DOHH2 (cell line): ENCODE data around the gene AMY2B.

ENCODE experiments used
- H3F3A ChIP-seq: fragments of 200-600 bp; sonication (generic), shearing (Covaris generic); 2 replicates; pipeline ENCODE4 v1.6.0; 2016; ENCODE audit warnings: antibody characterized with exemption, mild to moderate bottlenecking; ENCODE audit not compliant: control insufficient read depth, insufficient read depth
- H3K27ac ChIP-seq: fragments of 200-600 bp; sonication (generic); 2 replicates; pipeline ENCODE4 v1.5.1; 2014; ENCODE audit warnings: low read depth, mild to moderate bottlenecking, low read length, moderate library complexity
- H3K27me3 ChIP-seq: fragments of 200-600 bp; sonication (generic); 2 replicates; pipeline ENCODE4 v1.6.1; 2014; ENCODE audit warnings: mild to moderate bottlenecking, low read length, mixed read lengths; ENCODE audit not compliant: control insufficient read depth
- H3K36me3 ChIP-seq: fragments of 200-600 bp; sonication (generic); 2 replicates; pipeline ENCODE4 v1.6.1; 2014; ENCODE audit warnings: mild to moderate bottlenecking, low read length, moderate library complexity, mixed read lengths; ENCODE audit not compliant: control insufficient read depth
- H3K4me1 ChIP-seq: fragments of 200-600 bp; sonication (generic); 2 replicates; pipeline ENCODE4 v1.6.1; 2014; ENCODE audit warnings: mild to moderate bottlenecking, low read length, mixed read lengths; ENCODE audit not compliant: control insufficient read depth
- H3K4me2 ChIP-seq: fragments of 200-600 bp; sonication (generic); 2 replicates; pipeline ENCODE4 v1.6.0; 2014; ENCODE audit warnings: mild to moderate bottlenecking, low read length, moderate library complexity
- H3K4me3 ChIP-seq: fragments of 200-600 bp; sonication (generic); 2 replicates; pipeline ENCODE4 v1.5.1; 2014; ENCODE audit warnings: mild to moderate bottlenecking, low read length, mixed read lengths
- H3K79me2 ChIP-seq: fragments of 200-600 bp; sonication (generic); 2 replicates; pipeline ENCODE4 v1.6.1; 2014; ENCODE audit warnings: mild to moderate bottlenecking, low read length, mixed read lengths; ENCODE audit not compliant: control insufficient read depth
- H3K9me2 ChIP-seq: fragments of 200-600 bp; sonication (generic); replicated peaks from 2 replicates; pipeline ENCODE4 v1.6.1; 2014; ENCODE audit warnings: mild to moderate bottlenecking, low read length, mixed read lengths; ENCODE audit not compliant: control insufficient read depth
- H3K9me3 ChIP-seq: fragments of 200-600 bp; sonication (generic); 2 replicates; pipeline ENCODE4 v1.6.1; 2014; ENCODE audit warnings: antibody characterized with exemption, low read length, mixed read lengths; ENCODE audit not compliant: control insufficient read depth, insufficient read depth
- H4K20me1 ChIP-seq: fragments of 200-600 bp; sonication (generic); 2 replicates; pipeline ENCODE4 v1.6.0; 2014; ENCODE audit warnings: low read depth, mild to moderate bottlenecking, antibody characterized with exemption, low read length, moderate library complexity; ENCODE audit not compliant: control insufficient read depth, insufficient read depth
- CTCF ChIP-seq: fragments of 200-600 bp; sonication (generic); IDR thresholded peaks from one replicate; pipeline ENCODE4 v1.5.1; 2014; ENCODE audit warnings: antibody characterized with exemption, mild to moderate bottlenecking, low read depth, low read length; ENCODE audit not compliant: poor library complexity, severe bottlenecking
- EZH2phosphoT487 ChIP-seq: fragments of 200-600 bp; sonication (generic); IDR thresholded peaks from 2 replicates; pipeline ENCODE4 v1.6.1; 2017; ENCODE audit warnings: borderline replicate concordance, mild to moderate bottlenecking, antibody characterized with exemption, low read length, moderate library complexity, mixed read lengths

AMY2B gene

GRCh38 chr1:103561643-103562395 lies 9.6 kb upstream of the AMY2B start:
- Histone ChIP-seq H3K9me2 (no peaks in the 10 kb centered on the region), H3K9me3 (no peaks in the 10 kb centered on the region), H4K20me1 (no peaks in the 10 kb centered on the region), H3F3A (0 out of 2 replicates have a peak, but pooled peaks cover 4% of the 10 kb centered on the region), H3K27me3 (no peaks in the 10 kb centered on the region), H3K79me2 (no peaks in the 10 kb centered on the region), H3K4me1 (peaks cover 4% of the 10 kb centered on the region; the same call in 1 of the 2 replicates), H3K36me3 (no peaks in the 10 kb centered on the region), H3K27ac (no peak overlapping the region), H3K4me2 (no peak overlapping the region), H3K4me3 (no peak overlapping the region)
- TF ChIP-seq EZH2phosphoT487 (no peak), CTCF (no peak)

GRCh38 chr1:103563056-103563455 lies 8.3 kb upstream of the AMY2B start:
- H3K27me3 ChIP-seq, result no peaks in the 10 kb centered on the region
- H3K9me2 ChIP-seq, result no peaks in the 10 kb centered on the region
- no peak overlapping the region for H3K4me2 ChIP-seq
- TF ChIP-seq CTCF, result no peak
- TF ChIP-seq EZH2phosphoT487, result no peak
- no peaks in the 10 kb centered on the region for H3K79me2 ChIP-seq
- no peak overlapping the region for H3K4me3 ChIP-seq
- no peaks in the 10 kb centered on the region for H4K20me1 ChIP-seq
- no peaks in the 10 kb centered on the region for H3K9me3 ChIP-seq
- H3K36me3 ChIP-seq, result no peaks in the 10 kb centered on the region
- H3K4me1 ChIP-seq, result peaks cover 4% of the 10 kb centered on the region; the same call in 1 of the 2 replicates
- H3K27ac ChIP-seq, result no peak overlapping the region
- H3F3A ChIP-seq, result 0 out of 2 replicates have a peak, but pooled peaks cover 4% of the 10 kb centered on the region

GRCh38 chr1:103569493-103569892 lies 1.9 kb upstream of the AMY2B start:
- TF ChIP-seq EZH2phosphoT487 (no peak), CTCF (no peak)

More at GRCh38 chr1:103569493-103569892, 1.9 kb upstream of the AMY2B start:
- Histone ChIP-seq H3K27me3 (no peaks in the 10 kb centered on the region), H3F3A (no peaks in the 10 kb centered on the region), H3K27ac (no peak overlapping the region), H3K9me2 (no peaks in the 10 kb centered on the region), H3K4me3 (no peak overlapping the region), H4K20me1 (no peaks in the 10 kb centered on the region), H3K36me3 (no peaks in the 10 kb centered on the region), H3K79me2 (no peaks in the 10 kb centered on the region), H3K4me1 (no peaks in the 10 kb centered on the region), H3K9me3 (no peaks in the 10 kb centered on the region), H3K4me2 (no peak overlapping the region)
